Upper lobe of left lung (tissue), 6 donors: ENCODE results near the gene SLF2. TPM values are rescaled to one million over a fixed set of nuclear protein-coding genes. Genes with fewer than 3 reads are reported as not detected.

Experiments used
- ATAC-seq, 2 donors: fragments of 200-7000 bp; cut with Tn5 transposase; one replicate each; pipeline ENCODE4 v1.9.1; 2022; ENCODE audit warnings: mild to moderate bottlenecking in 2 of 2, moderate library complexity in 2 of 2; ENCODE audit not compliant: low FRiP score in 2 of 2
- DNase-seq, 2 donors: peaks; one replicate each; pipeline ENCODE4 v3.0.0-alpha.2; 2019 to 2020
- H3K27ac ChIP-seq, 4 donors: fragments of 200-600 bp; sonication (generic); one replicate each; pipeline ENCODE4 v1.5.1; 2016 to 2019
- H3K27me3 ChIP-seq, 4 donors: fragments of 200-600 bp; sonication (generic); one replicate each; pipeline ENCODE4 v1.5.1; 2017 to 2019
- H3K36me3 ChIP-seq, 4 donors: fragments of 200-600 bp; sonication (generic); one replicate each; pipeline ENCODE4 v1.5.1; 2016 to 2019
- H3K4me1 ChIP-seq, 4 donors: fragments of 200-600 bp; sonication (generic); one replicate each; pipeline ENCODE4 v1.5.1; 2018 to 2019
- H3K4me3 ChIP-seq, 4 donors: fragments of 200-600 bp; sonication (generic); one replicate each; pipeline ENCODE4 v1.5.1; 2017 to 2019; ENCODE audit warnings: mild to moderate bottlenecking in 2 of 4, moderate library complexity in 1 of 4
- H3K9me3 ChIP-seq, 4 donors: fragments of 200-600 bp; sonication (generic); one replicate each; pipeline ENCODE4 v1.5.1; 2018 to 2019
- CTCF ChIP-seq, 6 experiments: fragments of 450-650 bp in 4 of 6; fragments of 200-600 bp in 2 of 6; sonication (generic) in 2 of 6; IDR thresholded peaks; one replicate each; pipeline ENCODE4 v1.5.1; 2016 to 2019; ENCODE audit warnings: antibody characterized with exemption in 6 of 6
- EP300 ChIP-seq, 4 donors: sonication (generic); formaldehyde crosslinking; IDR thresholded peaks; one replicate each; pipeline ENCODE4 v1.5.1; 2017; ENCODE audit warnings: antibody characterized with exemption in 4 of 4, control low read depth in 2 of 4
- POLR2A ChIP-seq, 4 donors: fragments of 450-650 bp; IDR thresholded peaks; one replicate each; pipeline ENCODE4 v1.5.1; 2016 to 2017; ENCODE audit warnings: antibody characterized with exemption in 4 of 4, mild to moderate bottlenecking in 2 of 4
- POLR2AphosphoS5 ChIP-seq, 2 donors: sonication (generic); formaldehyde crosslinking; IDR thresholded peaks; one replicate each; pipeline ENCODE4 v1.5.1; 2017; ENCODE audit warnings: antibody characterized with exemption in 2 of 2
- WGBS, 2 donors: methylation state at CpG; one replicate each; pipeline ENCODE4 v1.1.5; 2017 to 2018; 5-methylcytosine and 5-hydroxymethylcytosine counted together
- total RNA-seq, 6 donors: library from RNA; depleted of rRNA in 4 of 6; stranded (reverse); fragments of >200 nt in 4 of 6; gene quantifications; one replicate each; pipeline versions ENCODE4 v1.1.0 to v1.2.1, GENCODE V29; 2016 to 2021
- donor health status: DM: no; HTN: no; CAD: no; lungs with moderate emphysema.
- donor health status: DM: no; HTN: yes; CAD: no; lungs with severe emphysema.

The SLF2 gene
- total RNA-seq, 6 donors from 2014 or later: 13.4 to 60.8 (median 28.2) TPM

- Histone ChIP-seq H3K4me3 (no peak overlapping the region), H3K36me3 (peaks cover 0 to 57% (median 31%) of the 10 kb centered on the region in 4 donors), H3K4me1 (no peaks in the 10 kb centered on the region), H3K9me3 (no peaks in the 10 kb centered on the region), H3K27ac (no peak overlapping the region), H3K27me3 (no peaks in the 10 kb centered on the region)
- no peak for ATAC-seq
- TF ChIP-seq CTCF (IDR thresholded peaks at IDR 0.05) (no peak), EP300 (IDR thresholded peaks at IDR 0.05) (no peak), POLR2AphosphoS5 (IDR thresholded peaks at IDR 0.05) (no peak), POLR2A (IDR thresholded peaks at IDR 0.05) (no peak)
- DNase-seq: no peak
- WGBS, 2 donors: 88 to 92% methylated on average over 2 to 10 of the region's 10 CpGs
Measured at GRCh38 chr10:100978901-100979195, 66.1 kb downstream of the SLF2 start.

- DNase-seq (peak in 1 of 2 donors; percentile 54), ATAC-seq (no peak)
- Histone ChIP-seq H3K4me3 (no peak overlapping the region), H3K36me3 (peaks cover 0 to 64% (median 31%) of the 10 kb centered on the region in 4 donors), H3K27me3 (no peaks in the 10 kb centered on the region), H3K4me1 (no peaks in the 10 kb centered on the region), H3K9me3 (no peaks in the 10 kb centered on the region), H3K27ac (no peak overlapping the region)
- WGBS, 2 donors: 96 to 97% methylated on average over 4 to 16 of the region's 16 CpGs
- TF ChIP-seq EP300 (IDR thresholded peaks at IDR 0.05): no peak
- TF ChIP-seq CTCF (IDR thresholded peaks at IDR 0.05): no peak
- no peak for TF ChIP-seq POLR2AphosphoS5 (IDR thresholded peaks at IDR 0.05)
- TF ChIP-seq POLR2A (IDR thresholded peaks at IDR 0.05): no peak
Measured at GRCh38 chr10:100979791-100980272, 67.1 kb downstream of the SLF2 start.

GRCh38 chr10:100980311-100980710 lies 67.5 kb downstream of the SLF2 start:
- Histone ChIP-seq H3K27me3 (no peaks in the 10 kb centered on the region), H3K36me3 (peaks cover 0 to 68% (median 31%) of the 10 kb centered on the region in 4 donors), H3K4me1 (no peaks in the 10 kb centered on the region), H3K27ac (no peak overlapping the region), H3K4me3 (no peak overlapping the region), H3K9me3 (no peaks in the 10 kb centered on the region)
- WGBS, 2 donors: 89 to 96% methylated on average over 2 of the region's 2 CpGs
- TF ChIP-seq POLR2A (IDR thresholded peaks at IDR 0.05) (no peak), POLR2AphosphoS5 (IDR thresholded peaks at IDR 0.05) (no peak), EP300 (IDR thresholded peaks at IDR 0.05) (no peak)
- ATAC-seq (no peak), DNase-seq (no peak)

- DNase-seq (no peak), ATAC-seq (no peak)
- WGBS, 2 donors: 93 to 97% methylated on average over 3 to 7 of the region's 7 CpGs
- TF ChIP-seq EP300 (IDR thresholded peaks at IDR 0.05) (no peak), CTCF (IDR thresholded peaks at IDR 0.05) (no peak), POLR2AphosphoS5 (IDR thresholded peaks at IDR 0.05) (no peak), POLR2A (IDR thresholded peaks at IDR 0.05) (no peak)
- Histone ChIP-seq H3K27me3 (no peaks in the 10 kb centered on the region), H3K4me3 (no peak overlapping the region), H3K4me1 (peaks cover 0 to 4% (median 0%) of the 10 kb centered on the region in 4 donors), H3K27ac (no peak overlapping the region), H3K36me3 (peaks cover 0 to 68% (median 31%) of the 10 kb centered on the region in 4 donors), H3K9me3 (no peaks in the 10 kb centered on the region)
Measured at GRCh38 chr10:100980711-100981110, 67.9 kb downstream of the SLF2 start.

- WGBS, 2 donors: 88 to 90% methylated on average over 5 of the region's 5 CpGs
- ATAC-seq (no peak), DNase-seq (no peak)
- Histone ChIP-seq H3K4me3 (no peak overlapping the region), H3K4me1 (peaks cover 2 to 9% (median 4%) of the 10 kb centered on the region in 4 donors), H3K36me3 (peaks cover 0 to 68% (median 31%) of the 10 kb centered on the region in 4 donors), H3K27ac (no peak overlapping the region), H3K27me3 (no peaks in the 10 kb centered on the region), H3K9me3 (no peaks in the 10 kb centered on the region)
- TF ChIP-seq EP300 (IDR thresholded peaks at IDR 0.05) (no peak), POLR2A (IDR thresholded peaks at IDR 0.05) (no peak), POLR2AphosphoS5 (IDR thresholded peaks at IDR 0.05) (no peak), CTCF (IDR thresholded peaks at IDR 0.05) (no peak)
Measured at GRCh38 chr10:100981178-100981772, 68.5 kb downstream of the SLF2 start.
